Fibroblast of upper back skin (primary cell): ENCODE data around the gene SLC9A9.

Experiments
- DNase-seq: peaks from one replicate; pipeline ENCODE4 v3.0.0-alpha.2; 2013

Gene SLC9A9

DNA sequence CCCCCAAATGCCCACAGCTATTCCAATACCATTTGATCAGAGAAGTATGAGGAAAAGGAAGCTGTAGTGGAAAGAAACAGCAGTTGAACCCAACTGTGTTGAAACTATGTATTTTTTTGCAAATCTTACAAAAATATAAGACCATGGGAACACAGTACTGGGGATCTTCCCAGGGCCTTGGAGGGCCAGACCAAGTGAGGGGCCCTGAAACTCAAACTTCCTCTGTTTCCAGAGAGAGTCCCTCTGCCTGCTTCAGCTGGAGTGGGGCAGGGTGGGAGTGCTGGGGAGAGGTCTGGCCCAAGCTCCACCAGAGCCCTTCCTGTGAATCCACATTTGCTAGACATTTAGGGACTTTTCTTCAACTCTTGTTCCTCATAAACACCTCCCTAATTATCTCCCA is 464.8 kb downstream of the SLC9A9 start:
- no peak for DNase-seq

DNA sequence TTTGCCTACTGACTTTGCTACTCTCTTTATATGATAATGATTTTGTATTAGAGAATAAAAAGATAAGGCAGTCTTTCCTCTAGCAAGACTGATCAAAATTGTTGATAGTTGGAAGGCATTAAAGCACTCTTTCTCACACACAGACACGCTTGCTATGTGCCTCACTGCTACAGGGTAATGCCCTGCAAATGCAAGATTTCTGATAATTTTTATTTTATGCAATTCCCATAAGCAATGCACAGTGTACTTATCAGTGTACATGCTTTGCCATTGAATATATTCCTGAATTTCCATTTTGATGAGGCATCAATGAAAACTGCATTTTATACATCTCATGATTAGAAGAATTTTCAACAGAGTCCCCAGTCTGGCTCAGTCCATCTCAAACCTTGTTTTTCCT is 465.5 kb downstream of the SLC9A9 start:
- DNase-seq = no peak

DNA sequence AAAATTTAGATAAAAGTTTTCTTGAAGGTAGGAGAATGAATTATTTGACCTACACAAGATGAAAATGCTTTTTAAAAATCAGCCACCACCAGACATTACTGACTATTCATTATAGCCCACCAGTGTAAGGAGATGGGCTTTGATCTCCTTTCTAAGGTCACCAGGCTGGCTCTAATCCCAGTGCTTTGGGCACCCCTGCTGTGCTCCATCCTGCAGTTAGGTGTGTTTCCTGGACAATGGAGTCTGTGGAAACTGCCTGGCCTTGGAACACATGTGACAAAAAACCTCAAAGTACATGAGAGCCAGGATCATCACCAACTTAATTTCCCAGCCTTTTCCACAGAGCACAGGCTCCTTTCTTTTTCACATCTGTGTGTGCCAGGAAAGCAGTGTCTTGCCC is 467.8 kb downstream of the SLC9A9 start:
- DNase-seq = no peak

GRCh38 chr3:143375698-143376097 is 472.6 kb downstream of the SLC9A9 start:
- no peak for DNase-seq

DNA sequence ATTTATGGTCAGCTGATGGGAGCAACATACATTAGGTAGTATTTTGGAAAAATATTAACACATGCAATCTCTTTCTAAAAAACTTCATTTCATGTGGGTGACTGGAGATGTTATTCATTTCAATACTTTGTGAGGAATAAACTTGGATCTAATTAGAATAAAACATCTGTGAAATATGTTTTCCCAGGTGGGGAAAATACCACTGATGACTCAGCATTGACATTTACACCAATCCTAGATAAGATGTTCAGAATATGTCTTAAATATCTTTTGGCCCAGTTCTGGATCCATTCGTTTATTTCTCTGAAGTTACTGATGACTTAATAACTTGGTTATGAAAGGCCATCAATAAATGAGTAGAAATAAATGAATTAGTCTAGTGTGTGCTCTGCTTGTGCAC is 481.1 kb downstream of the SLC9A9 start:
- peak; percentile 39 for DNase-seq

DNA sequence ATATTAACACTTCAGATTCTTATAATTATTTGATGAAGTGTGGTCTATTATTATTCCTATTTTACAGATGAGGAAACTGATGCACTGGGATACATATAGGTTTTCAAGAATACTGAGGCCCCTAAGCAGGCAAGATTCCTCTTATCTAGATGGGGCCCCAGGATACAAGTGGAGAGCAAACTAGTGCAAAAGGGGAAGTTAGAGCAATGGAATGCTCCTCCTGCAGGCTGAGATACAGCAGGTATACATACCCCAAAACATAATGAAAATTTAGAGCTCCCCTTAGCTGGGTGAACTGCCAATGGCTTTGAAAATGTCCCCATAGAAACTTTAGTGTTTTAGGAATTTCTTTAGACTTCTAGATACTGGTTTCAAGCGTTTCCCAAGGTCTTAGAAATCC is 481.6 kb downstream of the SLC9A9 start:
- DNase-seq = no peak

GRCh38 chr3:143363949-143364348 is 484.3 kb downstream of the SLC9A9 start:
- DNase-seq = no peak

- peak; percentile 32 for DNase-seq
These were observed 485.0 kb downstream of the SLC9A9 start for GRCh38 chr3:143363276-143363675.

DNA sequence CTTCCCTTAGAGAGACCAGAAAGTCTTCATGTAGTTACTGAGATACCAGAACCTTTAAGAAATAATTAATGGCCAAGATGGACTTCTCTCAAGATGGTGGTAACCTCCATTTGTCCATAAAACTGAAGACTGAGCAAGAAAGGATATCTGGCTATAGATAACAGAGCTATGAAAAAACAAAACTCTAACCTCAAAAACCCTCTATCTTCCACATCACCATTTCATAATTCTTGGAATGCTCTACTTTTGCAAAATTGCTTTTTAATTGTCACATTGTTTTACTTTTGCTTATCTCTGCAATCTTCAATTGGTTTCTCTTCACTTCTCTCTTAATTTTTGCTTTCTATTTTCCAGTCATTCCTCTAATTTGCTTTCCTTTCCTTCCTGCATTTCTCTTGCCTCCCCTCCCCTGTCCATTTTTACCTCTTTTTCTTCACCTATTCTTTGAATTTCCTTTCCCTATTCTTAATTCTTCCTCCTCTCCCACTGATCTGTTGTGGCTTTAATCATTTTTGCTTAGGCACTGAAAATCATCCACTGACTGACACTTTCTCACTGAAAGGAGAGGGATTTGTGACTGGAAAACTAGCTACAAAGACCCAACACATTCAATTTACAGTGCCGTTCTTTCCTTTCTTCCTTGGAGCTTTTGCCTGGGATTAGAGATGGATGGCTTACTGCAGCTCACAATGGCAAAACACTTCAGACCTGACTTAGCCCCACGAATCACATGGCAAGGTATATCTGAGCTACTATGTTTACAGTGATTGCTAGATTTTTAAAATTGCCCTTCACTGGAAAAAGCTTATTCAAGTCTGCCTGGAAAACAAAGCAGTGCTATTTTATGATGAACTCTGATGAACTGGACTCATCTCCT is 485.9 kb downstream of the SLC9A9 start:
- no peak for DNase-seq

DNA sequence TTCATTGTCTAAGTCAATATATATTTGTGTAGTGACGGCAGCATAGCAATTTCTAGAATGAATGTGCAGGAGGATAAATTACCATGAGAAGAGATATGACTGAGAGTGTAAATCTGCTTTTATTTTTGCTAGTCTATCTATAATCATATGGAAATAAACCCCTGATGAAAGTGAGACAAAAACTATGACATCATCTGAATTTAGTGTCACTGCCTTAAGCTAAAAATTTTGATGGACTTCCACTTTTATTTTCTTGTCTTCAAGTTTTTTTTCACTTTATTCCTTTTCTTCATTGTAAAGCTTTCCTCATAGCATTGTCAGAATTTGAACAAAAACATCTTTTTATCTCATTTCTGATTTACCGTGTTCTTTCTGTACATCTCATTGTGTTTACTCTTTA is 486.7 kb downstream of the SLC9A9 start:
- DNase-seq = no peak

GRCh38 chr3:143360244-143360643 is 488.0 kb downstream of the SLC9A9 start:
- DNase-seq = peak; percentile 6

GRCh38 chr3:143358793-143359491 is 489.3 kb downstream of the SLC9A9 start:
- no peak for DNase-seq

DNA sequence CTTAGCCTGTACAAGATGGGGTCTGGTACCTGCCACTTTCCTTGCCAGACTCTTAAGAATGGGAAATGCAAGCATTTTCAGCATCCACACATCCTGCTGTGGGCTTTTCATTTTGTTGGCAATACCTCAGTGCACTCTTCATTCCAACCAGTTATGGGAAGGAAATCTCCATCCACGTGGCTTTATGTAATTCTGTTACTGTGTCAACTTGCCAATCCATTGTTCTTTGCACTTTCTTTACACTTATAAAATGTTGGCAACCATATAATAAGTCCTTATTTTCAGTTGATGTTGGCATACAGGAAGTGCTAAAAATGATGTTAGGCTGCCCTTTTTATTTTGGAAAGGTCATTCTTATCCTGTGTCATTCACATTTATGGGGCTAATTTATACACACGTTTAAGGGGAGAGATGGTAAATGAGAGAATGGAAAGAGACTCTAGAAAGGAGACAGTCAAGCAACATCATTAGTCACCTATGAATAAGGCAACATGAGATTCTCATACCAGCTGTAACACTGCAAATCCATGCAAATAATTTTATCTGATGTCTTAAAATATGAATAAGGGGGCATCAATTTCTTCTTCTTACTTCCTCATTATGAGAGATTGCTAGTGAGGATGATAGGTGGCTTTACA is 490.0 kb downstream of the SLC9A9 start:
- DNase-seq = no peak

- no peak for DNase-seq
These were observed 490.6 kb downstream of the SLC9A9 start for GRCh38 chr3:143357700-143358099.

DNA sequence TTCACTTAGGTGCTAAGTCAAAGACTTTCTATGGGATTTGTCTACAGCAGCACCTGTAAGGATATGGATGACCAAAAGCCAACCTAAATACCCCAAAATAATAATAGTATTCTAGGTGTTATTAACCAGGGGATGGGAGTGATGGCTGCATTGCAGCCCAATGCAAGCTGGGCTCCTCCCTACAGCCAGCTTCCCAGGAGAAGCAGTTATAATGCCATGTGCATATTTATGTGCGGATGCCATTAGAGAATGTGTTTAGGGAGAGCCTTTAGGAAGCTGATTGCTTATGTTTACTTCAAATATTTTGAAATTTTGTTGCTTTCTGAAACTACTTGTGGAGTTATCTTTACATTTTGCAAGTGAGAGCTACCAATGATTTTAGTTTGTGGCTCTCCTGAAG is 491.4 kb downstream of the SLC9A9 start:
- DNase-seq = no peak

DNA sequence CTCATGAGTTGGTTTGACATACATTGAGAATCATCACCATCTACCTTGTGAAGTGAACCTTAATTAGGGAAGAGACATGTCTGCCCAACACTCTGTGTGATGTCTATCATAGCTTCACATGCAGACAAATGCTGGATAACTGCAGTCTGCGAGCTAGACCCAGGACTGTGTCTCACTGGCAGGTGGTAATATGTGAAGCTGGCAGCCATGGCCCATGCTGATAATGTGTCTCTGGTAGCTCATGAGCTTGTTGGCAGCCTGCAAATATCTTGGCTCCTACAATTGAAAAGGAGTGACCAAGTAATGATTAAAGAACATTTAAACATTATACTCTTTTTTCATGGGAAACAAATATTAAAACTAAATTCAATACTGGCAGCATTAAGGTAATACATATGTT is 493.9 kb downstream of the SLC9A9 start:
- DNase-seq = no peak

DNA sequence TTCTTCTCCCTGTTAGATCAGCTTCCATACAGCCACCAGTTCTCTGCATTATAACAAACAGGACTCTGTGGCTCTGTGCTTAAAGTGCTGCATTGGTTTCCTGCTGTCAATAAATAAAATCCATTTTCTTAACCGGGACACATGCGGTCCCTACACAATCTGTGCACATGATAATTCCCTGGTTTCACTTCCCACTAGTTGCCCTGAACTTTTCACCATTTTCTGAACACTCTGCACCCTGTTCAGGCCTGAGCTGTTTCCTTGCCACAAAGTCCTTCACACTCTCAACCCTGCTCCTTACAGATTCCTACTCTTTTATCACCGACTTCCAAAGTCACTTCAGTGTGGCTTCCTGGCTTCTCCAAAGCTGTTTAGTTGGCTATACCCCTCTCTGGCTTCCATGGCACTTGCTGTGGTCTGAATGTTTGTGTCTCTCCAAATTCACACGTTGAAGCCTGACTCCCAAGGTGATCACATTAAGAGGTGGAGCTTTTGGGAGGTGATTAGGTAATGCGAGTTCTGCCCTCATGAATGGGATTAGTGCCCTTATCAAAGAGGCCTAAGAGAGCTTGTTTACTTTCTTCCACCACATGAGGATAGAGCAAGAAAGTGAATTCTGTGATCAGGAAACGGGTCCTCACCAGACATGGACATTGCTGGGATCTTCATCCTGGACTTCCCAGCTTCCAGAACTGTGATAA is 495.3 kb downstream of the SLC9A9 start:
- DNase-seq = no peak

GRCh38 chr3:143351895-143352608 is 496.2 kb downstream of the SLC9A9 start:
- DNase-seq = no peak

GRCh38 chr3:143351354-143351753 is 496.9 kb downstream of the SLC9A9 start:
- DNase-seq = no peak

DNA sequence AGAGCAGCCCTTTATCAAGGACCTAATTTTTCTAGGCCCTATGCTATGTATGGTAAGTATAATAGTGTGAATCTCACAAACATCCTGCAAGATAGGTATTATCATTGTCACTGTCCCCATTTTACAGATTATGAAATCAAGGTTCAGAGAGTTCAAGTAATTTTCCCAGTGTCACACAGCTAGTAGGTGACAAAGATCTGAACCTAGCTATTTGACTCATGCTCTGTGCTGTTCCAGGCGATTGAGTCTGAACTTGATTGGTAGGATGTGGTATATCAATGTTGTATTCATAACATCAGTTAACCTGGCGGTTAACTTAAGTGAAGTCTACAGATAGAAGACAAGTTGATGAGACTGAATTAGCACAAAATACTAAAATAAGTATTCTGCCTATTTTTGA is 498.8 kb downstream of the SLC9A9 start:
- DNase-seq = no peak

- no peak for DNase-seq
These were observed 499.6 kb downstream of the SLC9A9 start for GRCh38 chr3:143348486-143349327.
